HK-2 (cell line): ENCODE results near the gene DRGX.

ENCODE experiments used
- DNase-seq: peaks from one replicate; pipeline ENCODE4 v3.0.0-alpha.2; 2018; ENCODE audit not compliant: unreplicated experiment

DRGX gene

DNA sequence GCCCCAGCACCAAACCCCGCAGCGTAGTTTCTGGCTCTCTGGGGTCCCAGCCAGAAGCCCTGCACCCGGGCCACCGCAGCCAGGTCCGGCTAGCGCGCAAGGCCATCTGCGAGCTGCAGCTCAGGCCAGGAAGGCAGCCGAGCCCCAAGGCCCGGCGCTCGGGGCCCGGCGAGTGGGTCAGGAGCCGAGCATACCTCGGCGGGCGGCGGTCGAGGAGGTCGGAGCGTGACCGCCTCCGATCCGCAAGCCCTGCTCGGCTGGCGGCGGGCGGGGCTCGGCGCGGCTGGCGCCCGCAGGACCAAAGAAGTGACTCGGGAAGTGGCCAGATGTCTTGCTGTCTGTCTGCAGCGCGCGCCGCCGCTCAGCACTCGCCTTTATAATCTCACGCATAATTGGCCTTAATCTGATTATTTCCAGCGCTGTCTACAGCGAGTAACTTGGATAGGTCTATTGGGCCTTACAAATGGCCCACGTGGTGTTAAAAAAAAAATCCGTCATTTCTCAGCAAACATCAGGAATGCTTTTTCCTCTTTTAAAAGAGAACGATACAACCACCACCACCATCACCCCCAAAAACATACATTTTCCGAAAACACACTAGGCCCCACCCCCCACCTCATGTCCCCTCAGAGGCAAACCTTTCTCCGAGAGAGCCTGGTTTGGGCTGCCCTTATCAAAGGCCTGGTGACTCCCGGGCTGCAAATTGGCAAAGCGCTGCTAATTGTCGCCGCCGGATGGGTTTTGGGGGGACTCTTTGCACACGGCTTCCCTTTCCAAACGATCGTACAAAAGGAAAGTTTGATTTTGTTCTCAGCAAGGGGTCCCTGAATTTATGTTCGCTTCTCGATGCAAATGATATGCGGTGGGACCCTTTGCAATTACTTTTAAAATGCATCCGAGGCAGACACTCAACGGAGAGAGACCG, at the start of gene DRGX:
TSS of gene DRGX (minus strand) at position 349 of the 925 bp plus-strand sequence. CDS start 649 bp downstream, outside the sequence.
- DNase-seq, result no peak

DNA sequence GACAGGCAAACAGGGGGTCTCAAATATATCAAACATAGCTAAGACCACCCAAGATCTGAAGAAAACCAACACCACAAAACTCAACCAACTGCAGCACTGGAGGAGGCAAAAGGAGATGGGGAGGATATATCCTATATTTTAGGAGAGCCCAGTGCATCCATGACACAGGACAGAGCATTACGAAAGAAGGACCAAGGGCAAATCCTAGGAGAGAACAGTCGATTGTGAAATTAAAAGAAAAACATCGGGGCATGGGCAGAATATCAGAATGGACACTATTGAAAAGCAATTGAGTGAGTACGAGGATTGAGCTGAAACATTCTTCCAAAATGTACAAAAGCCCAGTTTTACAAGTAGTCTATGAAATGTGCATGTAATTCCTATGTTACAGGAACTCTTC, 48.5 kb upstream of the DRGX start:
- DNase-seq, result no peak

DNA sequence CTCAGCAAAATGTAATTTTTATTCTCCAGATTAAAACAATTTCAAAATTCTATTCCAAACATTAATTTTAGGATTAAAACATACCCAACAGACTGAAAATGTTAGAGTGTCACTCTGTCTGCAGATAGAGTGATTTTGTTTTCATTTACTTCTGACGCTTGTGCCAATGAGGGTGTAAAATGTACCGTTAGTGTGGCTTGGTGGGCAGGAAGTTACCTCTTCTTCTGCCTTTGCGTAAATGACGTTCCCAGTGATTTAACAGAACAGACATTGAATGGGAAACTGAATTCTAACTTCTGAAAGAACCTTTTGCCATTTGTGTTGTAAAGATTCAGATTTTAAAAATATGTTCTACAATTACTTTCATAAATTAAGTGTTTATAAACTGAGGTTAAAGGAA, 47.0 kb upstream of the DRGX start:
- DNase-seq, result no peak

DNA sequence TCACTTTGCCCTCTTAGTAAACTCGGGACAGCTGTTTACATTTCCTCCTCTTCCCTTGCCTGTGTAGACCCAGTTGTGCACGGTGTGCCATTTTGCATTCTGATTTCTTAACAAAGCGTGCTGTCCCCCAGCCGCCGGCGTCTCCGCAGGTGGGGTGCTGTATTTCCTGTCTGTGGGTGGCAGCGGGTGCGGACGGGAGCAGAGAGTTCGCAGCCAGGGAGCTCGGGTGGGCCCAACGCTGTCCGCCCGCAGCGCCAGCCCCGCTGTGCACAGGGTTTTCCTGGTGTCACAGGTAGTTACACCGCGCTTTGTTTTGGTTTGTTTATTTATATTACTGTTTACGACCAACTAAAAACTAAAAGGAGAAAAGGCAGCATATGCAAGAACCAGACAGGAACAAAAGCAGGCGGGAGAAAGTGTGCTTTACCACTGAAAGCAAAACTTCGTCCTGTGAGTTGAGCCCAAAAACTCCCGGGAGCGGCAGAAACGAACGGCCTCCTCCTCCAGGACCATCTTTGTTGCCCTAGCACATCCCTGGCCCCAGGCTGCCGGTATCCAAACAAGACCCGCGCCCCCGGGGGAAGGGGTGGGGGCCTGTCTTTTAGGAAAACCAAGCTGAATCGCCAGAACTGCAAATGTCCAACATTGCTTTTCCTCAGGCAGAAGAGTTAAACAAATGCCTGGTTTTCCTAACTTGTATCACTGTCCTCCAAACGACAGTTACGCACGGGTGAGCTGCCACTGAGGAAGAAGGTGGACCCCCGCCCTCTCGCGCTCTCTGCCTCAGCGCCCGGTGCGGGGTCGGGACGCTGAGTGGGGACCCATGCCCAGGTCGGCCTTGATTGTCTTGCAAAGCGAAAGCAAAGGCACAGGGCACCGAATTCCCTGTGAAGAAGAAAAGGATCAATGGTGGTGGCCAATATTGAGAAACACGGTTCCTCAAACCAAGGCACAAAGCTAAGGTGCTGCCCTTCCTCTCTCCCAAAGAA, 45.9 kb upstream of the DRGX start:
- DNase-seq, result no peak

DNA sequence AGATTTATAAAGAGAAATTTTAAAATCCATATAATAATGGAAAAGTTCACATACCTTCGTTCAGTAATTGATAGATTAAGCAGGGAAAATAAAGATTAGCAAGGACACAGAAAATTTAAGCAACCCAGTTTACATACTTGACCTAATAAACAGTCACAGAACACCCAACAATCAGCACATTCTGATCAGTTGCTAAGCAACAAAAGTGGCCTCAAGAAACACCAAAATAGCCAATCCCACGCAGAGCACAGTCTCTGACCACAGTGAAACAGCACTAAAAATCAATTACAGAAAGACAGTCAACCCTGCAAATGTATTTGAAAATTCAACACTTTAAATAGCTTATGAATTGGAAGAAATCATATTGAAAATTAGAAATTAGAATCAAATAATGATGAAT, 39.3 kb upstream of the DRGX start:
- DNase-seq, result no peak

DNA sequence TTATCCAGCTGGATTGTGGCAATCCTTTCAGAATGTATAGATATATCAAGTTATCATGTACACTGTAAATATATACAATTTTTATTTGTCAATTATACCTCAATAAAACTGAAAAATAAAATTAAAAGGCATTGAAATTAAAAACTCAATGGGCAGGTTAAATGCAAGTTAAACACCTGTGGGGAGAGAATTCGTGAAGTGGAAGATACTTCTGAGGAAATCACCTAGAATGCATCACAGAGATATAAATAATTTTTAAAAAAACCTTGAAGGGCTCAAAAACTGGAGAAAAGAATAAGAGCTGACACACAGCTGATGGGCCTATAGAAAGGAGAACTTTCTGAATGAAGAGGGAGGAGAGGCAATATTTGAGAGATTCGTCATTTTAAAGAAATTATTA, 37.2 kb upstream of the DRGX start:
- no peak for DNase-seq

DNA sequence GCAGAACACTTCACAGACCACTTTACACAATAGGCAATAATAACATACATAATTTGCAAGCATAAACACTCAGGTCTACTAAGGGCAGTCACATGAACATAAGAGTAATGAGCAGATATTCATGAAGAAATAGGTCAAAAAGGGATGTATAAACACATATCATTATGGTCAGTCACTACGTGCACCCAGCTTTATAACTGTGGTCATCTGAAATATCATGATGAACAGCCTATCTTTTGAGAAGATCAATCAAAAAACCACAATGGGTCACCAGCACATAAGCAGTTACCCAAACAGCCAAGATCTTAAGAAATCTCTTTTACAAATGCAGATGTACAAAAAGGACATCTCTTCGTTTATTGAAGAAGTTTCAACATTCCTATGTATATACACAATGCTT, 35.5 kb upstream of the DRGX start:
- no peak for DNase-seq

DNA sequence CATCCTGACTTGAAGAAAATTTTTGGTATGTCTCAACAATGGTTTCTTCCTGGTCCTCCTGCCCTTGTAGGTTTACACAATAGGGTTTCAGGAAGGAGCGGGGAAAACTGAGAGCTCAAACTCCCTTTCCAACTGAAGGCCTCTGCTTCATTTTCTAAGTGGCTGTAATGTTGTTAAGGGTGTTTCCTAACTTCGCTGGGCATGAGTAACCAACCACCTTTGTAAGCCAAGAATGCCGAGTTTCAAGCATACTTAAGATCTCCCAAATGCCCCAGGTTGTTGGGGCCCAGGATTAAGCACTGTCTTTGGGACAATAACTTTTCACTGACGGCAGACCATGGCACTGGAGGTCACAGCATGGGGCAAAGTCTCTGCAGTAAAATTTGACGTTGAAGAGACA, 33.6 kb upstream of the DRGX start:
- no peak for DNase-seq

DNA sequence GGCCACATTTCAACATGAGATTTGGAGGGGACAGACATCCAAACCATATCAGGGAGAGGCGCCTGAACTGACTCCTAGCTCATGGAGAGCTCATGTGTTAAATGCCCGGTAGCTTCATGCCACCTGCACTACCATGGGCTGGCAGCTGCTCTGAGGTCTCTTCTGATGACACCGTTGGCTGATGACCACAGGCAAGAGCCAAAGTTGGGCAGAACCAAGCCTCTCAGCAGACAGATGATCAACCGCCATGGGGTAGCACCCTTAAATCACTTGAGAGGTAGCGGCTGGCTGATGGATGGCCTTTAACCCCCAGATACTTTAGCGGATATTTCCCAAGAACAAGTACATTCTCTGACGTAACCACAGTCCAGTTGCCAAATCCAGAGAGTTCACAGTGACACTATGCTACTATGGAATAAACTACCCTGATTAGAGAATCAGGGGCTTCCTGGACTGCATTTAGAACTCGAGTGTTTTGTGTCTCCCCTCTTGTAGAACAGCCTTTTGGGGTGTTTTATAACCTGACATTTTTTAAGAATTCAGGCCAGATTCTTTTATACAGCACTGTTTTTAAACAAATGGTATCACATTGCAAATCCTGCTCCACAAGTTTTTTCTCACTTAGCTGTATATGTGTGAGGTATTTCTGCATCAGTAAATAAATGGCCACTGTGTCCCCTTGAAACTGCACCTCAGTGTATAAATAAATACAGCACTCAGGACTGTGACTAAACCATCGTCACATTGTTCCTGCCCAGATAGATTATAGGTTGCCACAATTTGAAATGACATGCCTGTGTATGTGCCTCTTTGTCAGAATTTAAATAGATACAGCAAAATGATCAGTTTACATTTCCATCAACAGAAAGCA, 30.8 kb upstream of the DRGX start:
- DNase-seq, result no peak

DNA sequence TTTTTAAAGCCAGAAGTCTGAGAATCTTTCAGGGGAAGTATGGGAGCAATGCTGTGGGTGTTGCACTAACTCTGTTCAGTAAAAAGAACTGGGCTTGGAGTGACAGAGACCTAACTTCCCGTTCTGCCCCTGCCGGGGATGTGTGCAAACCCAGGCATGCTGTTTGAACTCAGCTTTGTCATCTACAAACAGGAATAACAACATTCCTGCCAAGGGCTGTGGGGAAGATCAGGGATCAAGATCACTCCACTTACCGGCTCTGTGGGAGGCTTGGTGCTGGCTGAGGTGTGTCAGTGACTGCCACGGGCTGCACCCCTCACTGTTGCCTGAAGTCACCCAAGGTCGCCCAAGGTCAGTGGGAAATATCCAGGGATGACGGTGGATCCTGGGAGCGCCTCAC, 23.1 kb upstream of the DRGX start:
- DNase-seq, result no peak

DNA sequence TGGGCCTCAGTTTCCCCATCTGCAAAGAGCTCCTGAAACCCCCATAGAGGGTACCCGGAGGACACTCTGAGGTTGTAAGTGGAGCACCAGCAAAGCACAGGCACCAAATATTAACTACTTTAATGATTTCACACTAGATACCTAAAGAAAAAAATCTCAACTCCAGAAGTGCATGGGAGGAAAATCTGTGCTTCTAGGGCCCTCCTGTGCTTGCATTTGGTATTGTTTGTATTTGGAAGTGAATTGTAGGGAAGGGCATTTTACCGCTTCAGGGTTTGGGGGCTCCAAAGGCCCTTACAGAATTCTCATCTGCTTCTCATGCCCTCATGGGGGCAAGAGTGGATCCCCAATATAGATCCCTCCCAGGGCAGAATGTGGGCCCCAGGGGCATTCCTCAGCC, 22.4 kb upstream of the DRGX start:
- no peak for DNase-seq

DNA sequence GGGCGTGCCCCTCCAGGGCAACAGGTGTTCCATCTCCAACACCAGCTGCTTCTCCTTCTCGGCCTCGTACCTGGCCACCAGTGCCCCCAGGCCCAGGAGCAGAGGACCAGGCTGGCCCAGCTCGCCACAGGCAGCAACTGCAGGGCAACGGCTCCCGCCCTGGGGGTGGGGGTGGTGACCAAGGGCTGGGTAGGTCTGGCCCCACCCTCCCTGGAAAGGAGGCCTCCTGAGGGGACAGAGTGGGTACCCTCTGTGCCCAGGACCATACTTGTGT, 22.1 kb upstream of the DRGX start:
- DNase-seq, result no peak

DNA sequence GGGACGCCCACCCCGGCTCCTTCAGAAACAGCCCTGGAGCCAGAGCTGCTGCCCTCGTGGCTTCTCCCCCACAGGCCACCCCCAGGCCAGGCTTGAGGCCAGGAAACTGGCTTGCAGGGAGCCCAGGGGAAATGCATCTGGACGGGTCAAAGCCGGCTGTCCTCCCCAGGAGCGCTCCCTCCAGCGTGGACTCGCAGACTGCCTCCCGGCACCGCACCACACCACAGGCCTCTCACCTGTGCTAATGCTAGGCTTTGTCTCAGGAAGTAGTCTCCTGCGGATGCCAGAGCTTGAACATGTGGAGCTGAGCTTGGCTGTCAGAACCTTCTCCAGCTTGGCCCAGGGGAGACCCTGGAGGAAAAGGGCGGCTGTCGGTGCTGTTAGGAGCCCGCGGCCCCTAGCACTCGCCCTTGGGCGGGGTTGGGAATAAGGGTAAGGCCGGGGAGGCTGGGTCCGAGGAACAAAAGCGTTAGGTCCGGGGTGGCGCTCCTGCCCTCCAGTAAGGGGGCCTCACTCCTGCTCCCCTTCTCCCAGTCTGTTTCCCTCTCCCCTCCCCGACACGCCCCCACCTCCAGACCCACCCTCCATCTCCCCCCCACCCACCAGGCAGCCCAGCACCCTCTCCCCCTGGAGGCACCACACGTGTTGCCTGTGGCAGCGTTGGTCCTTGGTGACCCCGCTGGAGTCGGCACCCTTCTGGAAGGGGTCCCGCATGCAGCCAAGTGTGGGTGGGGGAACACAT, 21.6 kb upstream of the DRGX start:
- DNase-seq, result no peak

DNA sequence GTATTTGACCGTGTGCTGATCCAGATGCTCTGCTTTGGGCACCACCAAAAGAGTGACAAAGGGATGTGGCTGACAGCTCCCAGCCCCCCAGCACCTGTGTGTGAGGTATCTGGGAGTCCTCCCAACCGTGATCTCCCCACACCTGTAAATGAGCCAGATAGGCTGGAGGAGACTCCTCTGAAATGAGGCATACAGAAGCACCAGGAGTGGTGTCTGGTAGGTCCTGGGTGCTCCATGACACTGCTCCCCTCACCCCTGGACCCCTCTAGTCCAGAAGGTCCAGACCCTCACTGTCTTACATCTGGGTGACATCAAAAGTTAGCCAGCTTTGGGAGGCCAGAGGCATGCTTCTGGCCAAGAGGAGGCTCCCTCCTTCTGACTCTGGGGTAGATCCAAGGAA, 20.0 kb upstream of the DRGX start:
- DNase-seq, result no peak

DNA sequence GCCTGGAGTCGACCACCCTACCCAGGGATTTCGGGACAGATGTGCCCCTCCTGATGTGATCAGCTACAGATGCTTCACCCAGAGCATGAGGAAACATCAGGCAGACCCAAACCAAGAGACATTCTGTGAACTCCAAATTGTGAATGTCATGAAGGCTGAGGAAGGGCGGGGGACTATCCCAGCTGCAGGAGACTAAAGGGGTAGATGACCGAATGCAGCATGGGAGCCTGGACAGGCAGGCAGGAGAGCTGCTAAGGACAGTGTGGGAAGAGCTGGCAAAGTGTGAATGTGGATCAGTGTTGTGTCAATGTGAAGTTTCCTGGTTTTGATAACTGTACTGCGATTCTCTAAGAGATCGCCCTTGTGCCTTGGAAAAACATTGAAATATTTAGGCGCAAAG, 19.2 kb upstream of the DRGX start:
- no peak for DNase-seq

DNA sequence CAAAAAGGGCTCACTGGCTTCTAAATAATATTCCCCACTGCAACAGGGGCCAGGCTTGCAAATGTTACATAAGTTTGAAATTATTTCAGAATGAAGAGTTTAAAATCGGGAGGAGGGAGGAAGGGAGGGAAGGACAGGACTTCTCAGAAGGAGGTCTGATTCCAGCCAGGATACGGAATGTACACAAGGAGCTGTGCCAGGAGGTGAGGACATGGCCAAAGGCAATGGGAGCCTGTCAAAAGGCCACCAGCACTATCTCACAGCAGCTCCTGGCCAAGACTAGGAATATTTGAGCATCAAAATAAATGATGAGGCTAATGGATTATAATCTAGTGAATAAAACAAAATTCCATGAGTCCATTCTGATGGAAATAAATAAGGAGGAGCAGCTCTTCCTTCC, 18.6 kb upstream of the DRGX start:
- DNase-seq, result no peak

DNA sequence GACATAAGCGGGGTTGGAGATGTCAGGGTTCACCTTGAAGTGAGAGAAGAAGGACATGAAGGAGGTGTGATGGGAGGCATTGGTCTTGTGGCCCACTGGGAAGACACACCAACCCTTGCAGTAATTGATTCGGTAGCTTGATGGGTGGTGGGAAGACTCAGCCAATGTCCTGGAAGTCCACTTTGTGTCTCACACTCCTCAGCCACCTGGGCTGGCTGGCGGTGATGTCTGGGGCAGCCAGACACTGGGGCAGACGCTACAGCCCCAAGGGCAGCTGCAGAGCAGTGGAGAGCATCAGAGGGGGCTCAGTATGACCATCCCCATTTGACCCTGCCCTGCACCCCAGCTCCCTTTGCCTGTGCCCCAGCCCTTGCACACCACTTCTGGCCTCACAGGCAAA, 16.7 kb upstream of the DRGX start:
- DNase-seq, result no peak

DNA sequence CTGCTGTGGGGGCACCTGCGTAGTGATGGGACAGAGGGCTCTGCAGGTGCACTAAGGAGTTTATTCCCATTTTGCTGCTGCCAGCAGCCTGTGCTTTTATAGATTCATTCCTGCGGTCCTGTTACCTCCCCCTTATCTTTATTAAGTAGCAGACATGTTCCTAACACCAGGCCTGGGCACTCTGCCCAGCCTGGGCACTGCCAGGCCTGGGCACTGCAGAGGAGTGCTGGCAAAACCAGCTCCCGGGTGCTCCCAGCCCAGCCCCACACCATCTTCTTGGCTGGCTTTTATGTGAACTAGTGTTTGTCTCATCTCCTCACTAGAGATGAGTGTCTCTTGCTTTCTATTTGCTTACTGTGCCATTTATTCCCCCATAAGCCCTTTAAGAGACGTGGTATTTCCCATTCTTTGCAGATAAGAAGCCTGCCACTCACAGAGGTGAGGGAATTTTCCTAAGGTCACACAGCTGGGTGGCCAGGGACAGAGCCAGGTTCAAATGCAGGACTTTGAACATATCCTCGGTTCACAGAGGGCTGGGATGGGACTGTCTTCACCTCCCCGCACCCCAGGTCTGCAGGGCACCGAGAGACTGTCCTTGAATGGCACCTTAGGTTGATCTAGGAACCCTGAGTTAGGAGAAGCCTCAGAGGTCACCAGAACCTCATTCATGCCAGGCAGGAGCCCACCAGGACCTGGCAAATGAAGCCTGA, 14.6 kb upstream of the DRGX start:
- no peak for DNase-seq

DNA sequence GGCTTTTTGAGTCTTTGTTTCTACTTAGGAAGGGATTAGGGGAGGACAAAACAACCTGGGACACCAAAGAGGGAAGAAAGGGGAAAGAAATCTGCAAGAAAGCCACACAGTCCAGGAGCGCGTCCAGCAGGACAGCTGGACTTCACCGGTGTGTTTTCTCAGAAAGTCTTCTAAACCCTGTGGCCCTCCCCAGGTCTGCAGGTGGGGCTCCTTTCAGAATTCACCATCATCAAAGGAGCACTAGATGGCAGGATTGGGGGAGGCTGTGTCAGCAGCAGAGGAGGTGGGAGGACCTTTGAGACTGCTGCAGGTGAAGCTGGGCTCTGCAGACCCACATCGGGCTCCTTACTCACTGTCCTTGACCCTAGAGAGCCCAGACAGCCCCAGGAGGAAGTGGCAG, 13.9 kb upstream of the DRGX start:
- no peak for DNase-seq

DNA sequence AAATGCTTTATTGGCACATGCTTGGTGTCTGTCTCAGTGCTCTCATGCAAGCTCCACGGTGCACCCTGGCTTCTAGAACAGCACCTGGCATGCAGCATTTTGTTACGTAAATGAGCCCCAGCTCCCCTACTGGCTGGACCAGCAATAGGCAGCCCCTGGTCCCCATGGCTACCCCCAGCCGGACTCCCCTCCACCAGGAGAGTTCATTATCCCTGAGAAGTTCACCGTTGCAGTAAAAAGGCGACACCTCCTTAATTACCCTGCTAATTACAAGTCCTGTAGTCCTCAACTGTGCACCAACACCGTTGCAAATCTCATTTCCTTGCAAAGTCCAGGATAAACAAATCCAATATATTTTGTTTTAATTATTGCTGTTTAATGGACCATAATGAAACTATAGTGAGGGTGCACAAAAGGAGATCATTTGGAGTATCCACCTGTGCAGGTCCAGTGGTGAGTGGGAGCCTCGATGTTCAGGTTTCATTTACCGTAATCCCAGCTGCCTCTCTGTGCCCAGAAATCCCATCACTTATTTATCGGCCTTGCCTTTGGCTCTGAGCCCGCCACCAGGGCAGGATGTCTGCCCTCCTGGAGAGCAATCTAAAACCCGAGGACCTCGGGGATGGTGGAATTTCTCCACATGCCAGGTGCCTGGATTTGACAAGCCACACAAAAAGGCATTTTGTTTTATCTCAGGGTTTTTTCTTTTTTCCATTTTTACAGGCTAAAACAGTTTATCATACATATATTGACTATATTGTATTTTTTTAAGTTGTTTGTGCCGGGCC, 12.8 kb upstream of the DRGX start:
- no peak for DNase-seq
